LHCN-M2 (cell line): ENCODE results near the gene CYP11A1. TPM values are rescaled to one million over a fixed set of nuclear protein-coding genes. Genes with fewer than 3 reads are reported as not detected.
A peak's percentile ranks its signal among the peaks of the same experiment; 100 is the strongest.

Experiments used
- DNase-seq: peaks from one replicate; pipeline ENCODE4 v3.0.0-alpha.2; 2012; ENCODE audit warnings: low read depth
- total RNA-seq: library from RNA; depleted of rRNA; stranded (reverse); fragments of >200 nt; gene quantifications from 2 replicates; pipeline ENCODE4 v1.2.3, GENCODE V29; 2014

CYP11A1 gene
- total RNA-seq, 1 experiment from 2014 or later = not detected

GRCh38 chr15:74324714-74325113, 42.7 kb downstream of the CYP11A1 start:
- no peak for DNase-seq

DNA sequence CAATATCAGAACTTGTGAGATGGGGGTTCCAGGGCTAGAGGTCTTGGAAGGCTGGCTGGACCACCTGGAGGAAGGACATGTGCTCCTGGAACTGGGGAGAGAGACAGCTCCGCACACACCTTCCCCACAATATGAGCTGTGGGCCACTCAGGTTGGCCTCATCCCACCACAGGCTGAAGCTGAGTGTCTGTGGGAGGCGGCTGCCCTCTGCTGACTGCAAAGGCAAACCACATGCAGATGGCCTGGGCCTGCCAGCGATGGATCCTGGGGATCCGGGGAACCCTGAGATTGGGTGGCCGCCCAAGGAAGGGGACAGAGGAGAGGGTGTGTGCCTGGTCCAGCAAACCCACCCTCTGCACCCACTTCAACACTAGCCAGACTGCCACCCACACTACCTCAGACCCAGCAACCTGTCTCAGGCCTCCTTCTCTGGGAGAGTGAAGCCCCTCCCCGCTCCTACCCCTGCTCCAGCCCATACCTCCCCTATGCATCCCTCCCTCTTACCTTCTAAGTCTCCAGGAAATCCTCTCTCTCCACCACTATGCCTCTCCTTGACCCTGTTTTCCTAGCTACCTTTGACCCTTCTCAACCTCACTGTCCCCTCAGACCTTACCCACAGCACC, 44.8 kb downstream of the CYP11A1 start:
- DNase-seq = peak; percentile 46

GRCh38 chr15:74320352-74321247, 46.8 kb downstream of the CYP11A1 start:
- DNase-seq = peak; percentile 31

- no peak for DNase-seq
These were observed 47.7 kb downstream of the CYP11A1 start for GRCh38 chr15:74319596-74320351.

- no peak for DNase-seq
These were observed 48.3 kb downstream of the CYP11A1 start for GRCh38 chr15:74319138-74319460.

DNA sequence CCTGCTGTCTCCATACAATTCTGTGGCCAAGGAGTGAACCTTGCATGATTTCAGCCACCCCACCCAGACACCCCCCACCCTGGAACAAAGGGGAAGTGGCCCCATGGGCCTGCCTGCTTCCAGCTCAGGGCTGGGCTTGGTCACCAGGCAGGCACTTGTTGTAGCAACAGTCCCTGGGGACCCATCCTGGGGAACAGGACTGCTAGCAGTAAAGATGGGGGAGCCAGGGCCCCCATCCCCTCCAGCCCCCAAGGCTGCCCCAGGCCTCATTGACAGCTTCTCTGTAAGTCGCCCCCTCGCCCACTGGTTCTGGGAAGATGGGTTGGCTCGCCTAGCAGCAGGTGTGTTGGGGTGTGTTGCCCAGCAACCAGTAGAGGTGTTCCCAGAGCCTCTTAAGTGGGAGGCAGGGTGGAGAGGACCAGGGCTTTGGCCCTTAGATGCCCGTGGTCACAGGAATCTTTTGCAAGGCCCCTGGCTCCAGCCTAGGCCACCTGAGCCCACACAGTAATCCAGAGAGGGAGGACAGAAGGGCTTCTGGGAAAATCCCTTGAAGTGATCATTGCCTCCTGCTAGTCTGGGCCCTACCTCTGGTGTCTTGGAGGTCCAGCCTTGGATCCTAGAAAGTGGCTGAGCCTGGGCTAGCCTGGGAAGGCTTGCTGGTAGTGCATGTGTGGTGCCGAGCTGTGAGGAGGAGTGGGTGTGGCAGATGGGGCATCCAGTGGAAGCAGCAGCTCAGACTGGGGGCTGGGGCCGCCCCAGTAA, 48.9 kb downstream of the CYP11A1 start:
- no peak for DNase-seq

DNA sequence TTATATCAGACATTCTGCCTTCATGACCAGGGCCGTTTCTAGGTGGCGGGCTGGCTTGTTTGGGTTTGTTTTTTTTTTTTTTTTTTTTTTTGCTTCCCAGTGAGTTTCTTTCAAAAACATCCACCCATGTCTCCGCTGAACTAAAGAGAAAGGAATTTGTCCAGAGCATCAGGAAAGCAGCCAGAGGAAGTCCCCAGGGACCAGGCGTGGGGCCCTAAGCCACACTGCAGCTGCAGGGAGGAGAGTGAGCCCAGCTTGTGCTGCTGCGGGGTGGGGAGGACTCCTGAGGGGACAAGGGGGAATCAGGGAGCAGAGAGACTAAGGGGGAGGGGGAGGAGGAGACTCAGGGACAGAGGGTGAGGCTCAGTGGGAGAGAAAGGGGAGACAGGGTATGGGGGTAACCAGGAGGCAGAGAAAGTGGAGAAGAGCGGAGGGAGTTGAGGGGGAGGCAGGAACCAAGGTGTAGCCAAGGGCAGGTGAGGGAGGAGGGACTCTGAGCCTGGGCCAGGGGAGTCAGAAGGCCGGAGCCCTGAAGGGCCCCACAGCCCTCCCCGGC, 49.5 kb downstream of the CYP11A1 start:
- peak; percentile 93 for DNase-seq

DNA sequence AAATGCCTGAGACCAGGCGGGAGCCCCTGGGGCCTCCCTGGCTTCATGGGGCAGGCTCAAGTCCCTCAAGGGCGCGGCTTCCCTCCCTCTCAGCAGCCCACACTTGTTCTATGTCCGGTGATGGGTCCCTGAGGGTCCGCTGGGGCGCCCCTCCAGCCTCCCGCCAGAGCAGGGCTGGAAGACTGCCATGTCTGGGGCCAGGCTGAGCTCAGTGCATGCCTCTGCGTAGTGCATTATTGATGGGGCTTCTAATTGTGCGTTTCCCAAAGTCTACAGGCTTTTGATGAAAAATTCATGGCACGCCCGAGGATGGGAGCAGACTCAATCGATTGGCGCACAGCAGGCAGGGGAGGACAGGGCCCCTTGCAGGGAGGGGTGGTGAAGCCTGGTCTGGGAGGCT, 51.3 kb downstream of the CYP11A1 start:
- no peak for DNase-seq

GRCh38 chr15:74315626-74316025, 51.8 kb downstream of the CYP11A1 start:
- DNase-seq = no peak

DNA sequence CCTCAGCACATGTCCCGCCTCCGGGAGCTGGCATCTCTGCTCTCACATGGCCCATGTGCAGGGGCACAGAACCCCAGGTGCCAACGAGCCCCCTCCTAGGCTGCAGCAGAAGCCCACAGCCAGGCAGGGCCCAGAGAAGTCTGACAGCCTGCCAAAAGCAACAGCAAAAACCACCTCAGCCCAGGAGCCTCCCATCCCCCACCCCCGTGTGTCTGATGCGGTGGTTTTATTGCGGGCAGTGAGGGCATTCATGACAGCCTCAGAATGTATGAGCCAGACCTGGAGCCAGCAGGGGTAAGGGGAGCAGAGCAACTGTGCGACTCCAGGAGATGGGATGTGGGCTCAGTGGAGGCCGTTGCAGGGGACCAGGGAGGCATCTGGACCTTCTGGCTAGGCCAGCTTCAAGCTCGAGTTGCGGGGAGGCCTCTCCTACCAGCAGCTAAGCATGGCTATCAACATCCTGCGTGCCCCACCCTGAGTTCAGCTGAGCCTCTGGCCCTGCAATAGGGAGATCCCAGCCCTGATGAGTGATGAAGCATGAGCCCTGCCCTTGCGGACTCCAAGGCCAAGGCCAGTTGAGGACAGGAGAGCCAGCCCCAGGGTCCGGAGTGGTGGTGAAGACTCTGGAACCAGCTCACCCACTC, 52.5 kb downstream of the CYP11A1 start:
- DNase-seq = no peak

DNA sequence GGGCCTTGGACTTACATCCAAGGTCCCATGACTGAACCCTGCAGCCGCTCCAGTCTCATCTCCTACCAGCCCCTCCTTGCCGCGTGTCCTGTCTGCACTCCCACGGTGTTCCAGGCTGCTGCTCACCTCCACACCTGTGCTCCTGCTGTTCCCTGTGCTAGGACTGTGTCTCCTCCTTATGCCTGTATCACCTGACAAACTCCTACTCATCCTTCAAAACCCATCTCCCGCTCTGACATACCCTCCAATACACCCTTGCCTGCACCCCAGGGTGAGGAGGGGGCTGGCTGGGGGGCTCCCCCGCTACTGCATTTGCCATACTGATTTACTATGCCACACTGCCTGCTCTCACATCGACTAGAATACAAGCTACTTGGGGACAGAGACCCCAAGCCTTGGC, 53.6 kb downstream of the CYP11A1 start:
- no peak for DNase-seq

GRCh38 chr15:74312445-74313007, 54.9 kb downstream of the CYP11A1 start:
- DNase-seq = no peak

DNA sequence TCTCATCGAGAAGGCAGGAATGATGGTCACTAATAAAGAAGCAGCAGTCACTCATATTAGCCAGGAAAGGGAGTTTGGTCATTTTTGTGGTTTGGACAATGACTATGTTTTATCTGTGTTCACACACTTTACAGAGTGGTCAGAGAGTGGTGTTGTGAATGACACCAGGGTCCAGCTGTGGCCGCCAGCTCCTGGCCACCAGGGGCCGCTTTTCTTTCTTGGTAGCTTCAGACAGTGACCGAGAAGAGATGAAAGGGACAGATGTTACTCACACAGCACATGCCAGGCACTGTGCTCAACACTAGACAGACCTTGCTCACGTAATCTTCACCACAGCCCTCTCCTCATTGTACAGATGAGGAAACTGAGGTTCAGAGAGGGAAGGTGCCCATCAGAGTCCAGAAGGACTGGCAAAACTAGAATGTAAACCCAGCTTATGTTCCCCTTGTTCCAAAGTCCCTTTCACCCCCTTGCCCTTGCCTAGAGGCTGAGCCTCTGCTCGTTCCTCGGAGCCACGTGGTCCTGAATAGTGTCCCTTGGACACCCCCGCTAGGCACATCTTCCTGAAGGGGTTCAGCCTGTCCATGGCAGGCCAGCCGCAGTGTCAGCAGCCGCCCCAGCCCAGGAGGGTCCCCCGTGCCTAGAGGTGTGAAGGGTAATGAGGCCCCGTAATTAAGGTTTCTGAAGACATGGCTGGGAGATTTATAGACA, 55.6 kb downstream of the CYP11A1 start:
- peak; percentile 34 for DNase-seq

DNA sequence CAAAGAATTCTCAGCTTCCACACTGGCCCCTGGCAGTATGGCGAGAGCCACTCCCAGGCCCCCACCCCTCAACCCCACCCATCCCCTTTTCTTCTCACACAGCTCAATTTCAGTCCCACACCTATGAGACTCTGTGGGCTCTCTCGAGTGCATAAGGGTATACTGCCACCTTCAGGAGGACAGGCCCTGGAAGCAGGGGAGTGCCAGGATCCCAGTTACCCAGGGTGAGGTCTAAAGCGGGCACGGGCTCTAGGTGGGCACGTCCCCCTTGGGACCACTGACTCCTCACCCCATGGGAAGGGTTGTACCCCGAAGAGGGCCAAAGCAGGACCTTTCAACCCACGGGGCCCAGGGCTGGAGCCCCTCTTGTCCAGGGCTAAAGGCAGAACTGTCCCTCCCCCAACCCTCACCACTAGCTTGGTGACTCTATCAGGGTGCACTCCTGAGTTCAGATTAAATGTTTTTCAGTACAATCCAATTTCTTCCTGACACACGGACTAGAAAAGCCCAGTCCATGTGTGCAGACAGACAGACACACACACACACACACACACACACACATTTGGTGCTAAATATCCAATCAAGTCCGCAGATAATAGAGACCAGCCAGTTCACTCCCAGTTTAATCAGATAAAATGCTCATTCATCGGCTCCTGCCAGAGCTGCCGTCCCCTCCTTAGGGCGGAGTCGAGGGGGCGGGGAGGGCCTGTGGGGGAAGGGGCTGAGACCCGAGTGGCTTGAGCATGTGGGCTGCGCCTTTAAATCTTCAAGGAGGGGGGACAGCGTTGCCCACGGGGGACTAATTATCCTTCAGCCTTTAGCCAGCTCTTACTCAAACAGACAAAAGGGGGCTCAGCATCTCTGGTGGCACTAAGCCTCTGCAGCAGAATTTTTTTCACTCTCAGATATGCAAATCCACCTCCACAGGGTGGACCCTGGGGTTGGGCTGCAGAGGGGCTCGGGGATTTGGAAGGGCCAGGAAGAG, 59.3 kb downstream of the CYP11A1 start:
- peak; percentile 51 for DNase-seq

GRCh38 chr15:74306781-74307217, 60.6 kb downstream of the CYP11A1 start:
- DNase-seq = no peak

GRCh38 chr15:74305687-74306086, 61.8 kb downstream of the CYP11A1 start:
- no peak for DNase-seq

- no peak for DNase-seq
These were observed 63.0 kb downstream of the CYP11A1 start for GRCh38 chr15:74304431-74304830.

DNA sequence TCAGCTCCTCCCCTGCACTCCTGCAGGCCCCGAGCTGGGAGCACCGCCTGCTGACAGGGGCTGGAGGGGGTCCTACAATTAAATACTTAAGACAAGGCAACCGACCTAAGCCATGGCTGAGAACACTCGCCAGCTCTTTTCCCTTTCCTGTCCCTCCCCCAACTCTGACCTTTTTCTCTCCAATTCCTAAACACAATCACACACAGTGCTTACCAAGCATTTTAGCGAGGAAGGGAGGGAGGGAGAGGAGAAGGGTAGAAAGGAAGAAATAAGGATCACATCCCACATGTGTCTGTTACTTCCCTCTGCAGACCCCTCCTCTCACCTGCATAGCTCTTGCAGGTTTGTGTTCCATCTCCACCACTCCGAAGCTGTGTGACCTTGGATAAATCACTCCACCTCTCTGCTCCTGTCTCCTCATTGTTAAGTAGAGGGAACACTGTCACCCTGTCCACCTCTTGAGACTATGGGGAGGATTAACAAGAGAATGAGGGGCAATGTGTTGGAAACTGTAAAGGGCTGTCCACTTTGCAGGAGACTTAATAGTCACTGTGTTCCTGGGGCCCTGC, 63.6 kb downstream of the CYP11A1 start:
- DNase-seq = no peak
